ENCODE results near the gene KLRG1. TPM values are rescaled to one million over a fixed set of nuclear protein-coding genes. Genes with fewer than 3 reads are reported as not detected.
A peak's percentile ranks its signal among the peaks of the same experiment; 100 is the strongest.

KLRG1 gene
- polyA plus RNA-seq, 2 of the 4 experiments (the other 2 are of a cell fraction) = 5.1 to 9.4 TPM

GRCh38 chr12:9034095-9034494, 44.7 kb downstream of the KLRG1 start:
- TF ChIP-seq FOSL2 (IDR thresholded peaks at IDR 0.05) = no peak
- TF ChIP-seq FOSL2 (CRISPR knock-in tag; IDR thresholded peaks at IDR 0.05) = no peak
- TF ChIP-seq JUNB (IDR thresholded peaks at IDR 0.05) = no peak
- TF ChIP-seq RNF2 (IDR thresholded peaks at IDR 0.05; ENCODE audit: borderline replicate concordance, low read depth) = no peak
- no peak for TF ChIP-seq HOXB5 (CRISPR knock-in tag; IDR thresholded peaks at IDR 0.05)
- no peak for TF ChIP-seq KDM1A (IDR thresholded peaks at IDR 0.05; ENCODE audit: low read depth)
- DNase-seq (ENCODE audit: low read depth in 1 of 2, low spot score in 1 of 2) (no peak), FAIRE-seq (no peak), ATAC-seq (no peak)
- Histone ChIP-seq H3K4me2 (no peak overlapping the region), H3K27ac (no peak overlapping the region), H3K4me3 (no peak overlapping the region), H3K9me3 (no peaks in the 10 kb centered on the region), H3K4me1 (no peaks in the 10 kb centered on the region)
- whole genome bisulfite sequencing (ENCODE audit: missing lambda C conversion rate) = 69% methylated on average over 6 of the region's 6 CpGs
- CTCF ChIA-PET = interaction anchor here (1.1 to 2.0 kb wide), 2 partner anchors 377 to 490 kb away, joined by 5 read pairs; no protein-coding TSS in a partner anchor
- POLR2A ChIA-PET = no interaction called here

GRCh38 chr12:9036227-9036626, 46.9 kb downstream of the KLRG1 start:
- ATAC-seq (no peak), FAIRE-seq (no peak), DNase-seq (ENCODE audit: low read depth in 1 of 2, low spot score in 1 of 2) (no peak)
- no peak overlapping the region for H3K4me2 ChIP-seq
- ChIA-PET POLR2A (no interaction called here), CTCF (interaction anchor here (0.6 to 4.1 kb wide), 4 partner anchors 13 to 377 kb away, joined by 4 to 21 read pairs (median 10); no protein-coding TSS in a partner anchor)
- H3K4me3 ChIP-seq = no peak overlapping the region
- 30% methylated on average over 6 of the region's 6 CpGs for WGBS (ENCODE audit: missing lambda C conversion rate)
- no peak for TF ChIP-seq NFE2L2 (conservative IDR thresholded peaks at IDR 0.05; ENCODE audit: low read length)
- no peak for TF ChIP-seq ESRRA (IDR thresholded peaks at IDR 0.05; ENCODE audit: borderline replicate concordance, low read length)
- TF ChIP-seq NR3C1 (IDR thresholded peaks at IDR 0.05) = no peak
- TF ChIP-seq CBX2 (IDR thresholded peaks at IDR 0.05; ENCODE audit: borderline replicate concordance, low read depth) = no peak
- TF ChIP-seq CEBPB (IDR thresholded peaks at IDR 0.05) = no peak
- no peak for TF ChIP-seq MAZ (IDR thresholded peaks at IDR 0.05; ENCODE audit: borderline replicate concordance, low read depth, low read length)
- H3K4me1 ChIP-seq = no peaks in the 10 kb centered on the region
- H3K27ac ChIP-seq = no peak overlapping the region
- no peaks in the 10 kb centered on the region for H3K9me3 ChIP-seq

- H3K27ac ChIP-seq = no peak overlapping the region
- ATAC-seq = no peak
- no peak for TF ChIP-seq BHLHE40 (IDR thresholded peaks at IDR 0.05; ENCODE audit: low read depth, low read length)
- DNase-seq (ENCODE audit: low read depth in 1 of 2, low spot score in 1 of 2) = no peak
- no peak overlapping the region for H3K4me3 ChIP-seq
- 27% methylated on average over 3 of the region's 3 CpGs for WGBS (ENCODE audit: missing lambda C conversion rate)
- CTCF ChIA-PET = interaction anchor here (0.7 to 4.1 kb wide), 6 partner anchors 12 to 493 kb away, joined by 3 to 21 read pairs (median 13); partner anchors contain the start of gene M6PR
- no peaks in the 10 kb centered on the region for H3K9me3 ChIP-seq
- FAIRE-seq = no peak
- no peaks in the 10 kb centered on the region for H3K4me1 ChIP-seq
- POLR2A ChIA-PET = no interaction called here
- H3K4me2 ChIP-seq = no peak overlapping the region
These were observed 48.1 kb downstream of the KLRG1 start for GRCh38 chr12:9037431-9037830.

GRCh38 chr12:9039397-9039977, 50.1 kb downstream of the KLRG1 start:
- peak; percentile 77 to 88; a peak in 4 of 6 replicates for ATAC-seq
- peak; percentile 58 to 78 for DNase-seq (ENCODE audit: low read depth in 1 of 2, low spot score in 1 of 2)
- CTCF ChIA-PET = interaction anchor here (0.6 to 4.1 kb wide), 20 partner anchors 9 to 495 kb away, joined by 3 to 21 read pairs (median 4); partner anchors contain the start of genes M6PR and PHC1
- no peak for TF ChIP-seq NR3C1 (IDR thresholded peaks at IDR 0.05)
- TF ChIP-seq POLR2A (IDR thresholded peaks at IDR 0.05; ENCODE audit: low read length) = no peak
- TF ChIP-seq JUN (IDR thresholded peaks at IDR 0.05) = no peak
- peak; percentile 82 for TF ChIP-seq CTCF (IDR thresholded peaks at IDR 0.05)
- TF ChIP-seq ZC3H11A (IDR thresholded peaks at IDR 0.05) = no peak
- TF ChIP-seq CEBPB (IDR thresholded peaks at IDR 0.05) = 0 out of 4 replicates have a peak, but pooled peaks of 1 of the 2 experiments have one; percentile 19
- peak; percentile 77 for TF ChIP-seq SMC3 (IDR thresholded peaks at IDR 0.05)
- TF ChIP-seq RAD21 (conservative IDR thresholded peaks at IDR 0.05 in 1 of 2, IDR thresholded peaks at IDR 0.05 in 1 of 2) = peak; percentile 79 to 82
- POLR2A ChIA-PET = no interaction called here
- no peaks in the 10 kb centered on the region for H3K9me3 ChIP-seq
- WGBS (ENCODE audit: missing lambda C conversion rate) = 29% methylated on average over 3 of the region's 3 CpGs
- no peak overlapping the region for H3K27ac ChIP-seq
- no peak overlapping the region for H3K4me2 ChIP-seq
- H3K4me1 ChIP-seq = no peaks in the 10 kb centered on the region
- peak; percentile 92 for FAIRE-seq
- no peak overlapping the region for H3K4me3 ChIP-seq
